ENCODE data around the gene LENEP.
A peak's percentile ranks its signal among the peaks of the same experiment; 100 is the strongest.

The LENEP gene, protein sequence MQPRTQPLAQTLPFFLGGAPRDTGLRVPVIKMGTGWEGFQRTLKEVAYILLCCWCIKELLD

DNA sequence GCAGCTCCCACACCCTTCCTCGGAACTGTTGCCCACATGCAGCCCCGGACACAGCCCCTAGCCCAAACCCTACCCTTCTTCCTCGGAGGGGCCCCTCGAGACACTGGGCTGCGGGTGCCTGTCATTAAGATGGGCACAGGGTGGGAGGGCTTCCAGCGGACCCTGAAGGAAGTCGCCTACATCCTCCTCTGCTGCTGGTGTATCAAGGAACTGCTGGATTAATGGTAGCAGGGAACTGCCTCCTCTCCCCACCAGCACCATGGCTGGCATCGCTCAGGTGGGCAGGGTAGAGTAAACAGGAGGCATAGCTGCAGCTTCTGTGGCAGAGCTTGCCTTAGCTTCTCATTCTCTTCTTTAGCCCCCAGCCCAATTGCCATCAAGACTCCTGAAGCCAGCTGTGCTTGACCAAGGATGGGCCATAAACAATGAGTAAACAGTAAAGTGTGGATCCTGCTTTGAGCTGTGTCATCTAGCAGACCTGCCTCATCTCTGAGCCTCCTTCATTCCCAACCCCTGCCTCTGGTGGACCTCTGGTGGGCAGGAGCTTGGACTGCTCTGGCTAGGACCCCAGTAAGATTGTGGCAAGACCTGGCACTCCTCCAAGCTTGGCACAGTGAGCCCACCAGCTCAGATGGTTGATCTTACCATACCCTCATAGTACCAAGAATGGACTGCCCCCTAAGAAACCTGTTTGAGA lies at the start of gene LENEP:
Gene LENEP, plus strand, starts transcription at position 15 of the 697 bp plus-strand sequence. Its CDS starts 22 bp downstream, at position 37.
- DNase-seq = no peak

DNA sequence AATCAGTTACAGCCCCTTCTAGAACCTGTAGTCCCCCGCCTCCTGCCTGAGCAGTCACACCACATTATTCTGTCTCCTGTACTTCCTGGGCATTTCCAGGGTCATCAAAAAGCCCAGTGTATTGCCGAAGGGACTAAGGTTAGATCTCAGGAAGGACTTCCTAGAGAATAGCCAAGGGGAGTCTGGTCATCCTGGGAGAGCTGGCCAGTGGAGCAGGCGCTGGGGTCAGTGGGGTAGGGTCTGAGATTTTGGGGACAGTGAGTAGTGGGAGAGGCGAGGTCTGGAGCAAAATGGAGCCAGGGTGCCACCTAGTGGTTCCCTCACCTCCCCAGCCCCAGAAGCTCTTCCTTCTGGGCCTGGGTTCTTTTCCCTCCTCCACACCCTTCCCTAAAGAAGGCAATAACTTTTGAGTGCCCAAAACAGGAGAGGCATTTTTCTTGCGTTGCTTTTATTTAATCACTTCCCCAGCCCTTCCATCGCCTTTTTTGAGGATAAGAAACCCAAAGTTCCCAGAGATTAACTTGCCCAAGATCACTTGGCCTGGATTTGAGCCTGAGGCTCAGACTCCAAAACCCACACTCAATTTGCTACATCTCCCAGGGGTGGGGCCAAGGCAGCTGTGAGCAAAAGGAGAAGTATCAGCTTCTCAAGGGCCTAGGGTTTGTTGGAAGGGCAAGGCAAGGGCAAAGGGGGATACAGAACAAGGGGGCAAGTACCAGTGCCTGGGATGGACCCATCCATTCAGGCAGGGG lies 49.6 kb upstream of the LENEP start:
- DNase-seq = no peak

DNA sequence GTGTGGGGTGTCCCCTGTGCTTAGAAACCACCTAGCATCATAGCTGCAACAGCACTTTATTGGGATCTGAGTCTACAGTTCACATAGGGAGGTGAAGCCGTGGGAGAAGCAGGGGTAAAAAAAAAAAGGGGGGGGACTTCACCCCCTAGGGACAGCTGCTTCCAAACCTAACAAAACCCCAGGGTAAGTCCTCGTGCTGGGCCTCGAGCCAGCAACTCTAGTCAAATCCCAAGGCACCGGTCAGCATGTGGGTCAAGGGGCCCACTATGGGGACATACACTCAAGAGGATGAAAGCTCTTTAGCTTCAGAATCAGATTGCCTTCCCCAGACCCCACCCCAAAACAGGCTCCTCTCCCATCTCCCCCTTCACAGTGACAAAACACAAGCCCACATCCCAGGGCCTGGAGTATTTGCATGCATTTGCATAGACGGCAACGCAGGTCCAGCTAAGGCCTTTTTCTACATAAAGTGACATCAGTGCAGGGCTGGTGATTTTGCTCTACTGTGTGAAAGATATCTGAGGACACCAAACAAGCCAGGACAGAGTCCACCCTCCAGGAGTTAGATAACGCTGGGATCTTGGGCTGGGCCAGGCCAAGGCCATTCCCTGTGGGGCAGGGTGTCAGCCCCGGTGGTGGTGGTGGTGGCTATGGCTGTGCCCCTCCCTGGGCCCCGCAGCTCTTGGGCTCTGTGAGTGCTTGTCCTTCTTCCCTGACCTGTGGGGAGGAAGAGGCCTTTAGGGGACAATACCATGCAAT lies 48.8 kb upstream of the LENEP start:
- DNase-seq = no peak

DNA sequence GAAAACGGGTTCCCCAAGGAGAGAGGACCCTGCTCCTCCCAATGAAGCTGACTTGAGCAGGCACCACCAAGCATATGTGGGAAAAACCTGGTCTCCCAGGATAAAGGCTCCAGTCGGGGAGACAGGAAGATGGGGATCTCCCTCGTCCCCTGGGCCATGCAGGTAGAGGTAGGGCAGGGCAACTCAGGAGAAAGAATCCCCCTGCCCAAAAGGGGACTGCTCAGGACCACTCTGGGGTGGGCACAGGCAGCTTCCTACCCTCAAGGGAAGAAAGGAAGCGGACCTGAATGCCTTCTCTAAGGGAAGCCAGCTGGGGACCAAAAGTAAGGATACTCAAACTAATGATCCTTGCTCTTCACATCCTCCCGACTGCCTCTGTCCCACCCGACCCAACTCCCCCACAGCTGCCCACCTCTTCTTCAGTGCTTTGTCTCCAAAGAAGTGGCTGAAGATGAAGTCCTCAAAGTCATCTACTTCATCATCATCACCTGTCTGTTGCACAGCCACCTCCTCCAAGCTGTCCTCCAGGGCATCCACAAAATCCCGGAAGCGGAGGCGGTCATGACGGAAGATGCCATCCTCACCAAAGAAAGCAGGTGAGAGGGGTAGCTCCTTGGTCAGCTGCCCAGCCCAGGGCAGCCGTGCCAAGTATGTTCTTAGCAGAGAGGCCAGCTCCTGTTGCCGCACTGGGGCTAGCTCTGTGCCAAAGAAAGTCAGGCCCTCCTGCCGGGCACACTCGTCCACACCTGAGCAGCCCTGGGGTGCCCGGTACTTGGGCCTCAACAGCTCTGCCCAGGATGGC lies 48.0 kb upstream of the LENEP start:
- no peak for DNase-seq

DNA sequence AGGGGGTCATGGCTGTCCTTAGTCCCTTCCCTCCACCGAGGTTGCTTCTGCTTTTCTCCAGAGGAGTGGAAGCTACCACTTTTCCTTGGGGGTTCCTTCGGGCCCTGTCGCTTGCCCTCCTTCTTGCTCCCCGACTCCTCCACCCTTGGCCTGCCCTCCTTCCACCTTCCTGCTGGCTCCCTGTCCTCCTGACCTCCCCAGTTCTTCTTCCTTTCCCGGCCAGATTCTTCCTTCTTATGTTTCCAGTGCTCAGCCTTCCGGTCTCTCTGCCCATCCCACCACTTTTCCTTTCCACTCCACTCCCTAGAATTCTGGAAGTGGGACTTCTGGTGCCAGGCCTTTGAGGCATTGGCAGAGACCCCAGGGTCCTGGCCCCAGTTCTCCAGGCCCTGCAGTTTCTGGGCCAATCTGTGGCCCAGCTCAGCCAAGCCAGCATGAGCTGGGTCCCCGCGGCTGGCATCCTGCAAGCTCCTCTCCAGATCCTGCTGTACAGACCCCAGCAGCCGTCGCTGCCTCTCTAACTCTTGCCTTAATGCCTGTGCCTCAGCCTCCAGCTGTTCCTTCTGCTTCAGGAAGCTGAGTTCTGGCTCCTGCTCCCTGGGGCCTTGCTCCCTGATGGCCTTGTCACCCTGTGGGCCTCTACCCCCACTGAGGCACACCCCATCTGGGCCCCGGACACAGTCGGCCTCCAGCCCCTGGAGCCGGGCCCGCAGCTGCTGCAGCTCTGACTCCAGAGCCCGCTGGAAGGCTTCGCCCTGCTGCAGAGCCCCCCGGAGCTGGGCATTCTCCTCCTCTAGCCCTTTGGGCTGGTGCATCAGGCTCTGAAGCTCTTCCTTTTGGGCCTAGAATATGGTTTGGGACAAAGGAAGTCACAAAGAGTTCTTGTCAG lies 47.2 kb upstream of the LENEP start:
- no peak for DNase-seq

DNA sequence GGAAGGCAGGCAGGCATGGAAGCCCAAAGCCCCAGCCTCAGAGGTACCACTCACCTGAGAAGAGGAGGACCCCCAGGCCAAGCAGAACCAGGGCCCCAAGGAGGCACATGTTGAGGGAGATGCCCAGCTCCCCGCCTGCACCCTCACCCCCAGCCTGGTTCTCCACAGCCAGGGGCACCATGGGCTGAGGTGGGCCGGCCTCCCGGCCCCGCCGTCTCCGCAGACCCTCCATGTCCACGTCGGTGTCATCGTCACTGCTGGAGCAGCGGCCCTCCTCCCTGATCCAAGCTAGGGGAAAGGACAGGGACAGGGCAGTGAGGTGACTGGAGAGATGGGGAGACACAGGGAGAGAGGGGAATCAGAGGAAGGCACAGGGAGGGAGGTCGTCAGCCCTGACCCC lies 45.3 kb upstream of the LENEP start:
- DNase-seq = no peak

DNA sequence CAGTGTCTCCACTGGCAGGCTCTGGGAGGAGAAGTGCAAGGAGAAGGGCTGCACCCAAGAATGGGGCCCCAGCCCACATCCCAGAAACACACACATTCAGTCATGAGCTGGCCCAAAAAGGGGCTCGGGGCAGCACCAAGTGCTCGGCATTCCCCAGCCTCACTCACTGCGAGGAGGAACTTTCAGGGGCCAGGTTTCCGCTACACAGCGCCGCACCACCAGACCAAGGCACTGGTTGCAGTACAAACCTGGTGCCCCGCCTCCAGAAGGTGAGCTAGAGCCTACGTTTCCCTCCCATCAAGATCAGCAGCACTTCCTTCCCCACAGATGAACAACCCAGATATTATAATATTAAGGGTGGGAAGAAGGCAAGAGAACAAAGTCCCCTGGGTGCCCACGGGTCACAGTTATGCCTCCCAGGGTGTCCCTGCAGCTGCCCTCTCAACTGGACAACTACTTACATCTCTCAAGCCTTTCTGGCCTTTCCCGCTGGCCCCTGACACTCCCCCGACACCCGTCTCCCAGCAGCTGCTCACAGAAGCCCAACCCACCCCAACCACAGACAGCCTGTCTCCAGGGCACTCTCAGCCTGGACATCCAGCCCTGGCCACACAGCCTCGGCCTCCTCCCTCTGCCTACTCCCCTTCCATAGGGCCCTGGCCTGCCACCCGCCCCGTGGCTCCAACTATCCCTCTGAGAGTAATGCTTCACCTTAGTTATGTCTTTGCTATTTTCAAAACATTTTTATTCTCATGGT lies 41.3 kb upstream of the LENEP start:
- DNase-seq = no peak

DNA sequence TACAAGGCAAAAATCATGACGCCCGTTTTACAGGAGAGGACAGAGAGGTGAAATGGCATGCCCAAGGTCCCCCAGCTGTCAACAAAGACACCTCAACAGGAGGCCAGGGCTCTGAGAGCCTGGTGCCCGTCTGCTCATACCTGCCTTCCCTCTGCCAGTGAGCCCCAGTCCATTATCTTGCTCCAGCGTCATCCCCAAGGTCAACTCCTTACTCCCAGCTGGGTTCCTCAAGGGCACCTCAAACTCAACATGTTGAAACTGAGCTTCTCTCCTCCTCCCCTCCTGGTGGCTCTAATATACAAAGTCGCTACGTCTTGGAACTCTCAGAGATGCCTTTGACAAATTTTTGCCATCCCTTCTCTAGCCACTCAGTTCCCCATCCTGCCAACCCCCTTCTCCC lies 40.7 kb upstream of the LENEP start:
- no peak for DNase-seq

DNA sequence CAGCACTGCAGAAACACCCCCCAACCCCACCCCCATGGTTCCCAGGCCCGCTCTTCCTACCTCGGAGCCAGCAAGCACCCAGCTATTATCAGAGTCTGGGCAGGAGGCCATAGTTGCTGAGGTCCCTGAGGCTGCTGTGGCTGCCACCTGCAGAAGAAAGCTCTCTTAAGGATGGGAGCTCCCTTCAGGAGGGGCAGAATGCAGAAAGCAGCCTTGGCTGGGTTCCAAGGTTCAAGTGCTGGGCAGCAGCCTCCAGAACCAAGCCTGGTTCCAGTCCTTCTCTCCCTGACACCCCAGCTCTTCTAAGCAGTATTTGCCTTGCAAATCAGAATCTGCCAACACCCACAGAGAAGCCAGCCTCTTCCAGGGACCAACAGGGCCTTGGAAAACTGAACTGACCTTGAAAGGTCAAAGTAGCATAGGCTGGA lies 39.8 kb upstream of the LENEP start:
- no peak for DNase-seq

DNA sequence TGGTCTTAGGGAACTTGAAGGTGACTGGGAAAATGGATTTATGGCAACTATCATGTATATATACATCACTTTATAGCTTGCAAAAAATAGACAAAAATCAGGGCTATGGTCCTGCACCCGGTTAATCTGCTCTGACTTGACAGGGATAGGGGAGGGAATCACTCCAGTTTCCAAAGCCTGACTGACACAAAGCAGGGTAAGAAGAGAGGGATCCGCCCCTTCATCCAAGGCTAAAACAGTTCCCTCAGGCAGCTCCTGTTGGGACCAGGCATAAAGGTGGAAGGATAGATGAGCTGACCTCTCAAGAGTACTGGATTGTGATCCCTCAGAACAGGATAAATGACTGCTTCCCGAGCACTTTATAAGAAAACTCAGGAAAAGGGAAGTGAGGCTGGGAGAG lies 38.8 kb upstream of the LENEP start:
- DNase-seq = no peak

DNA sequence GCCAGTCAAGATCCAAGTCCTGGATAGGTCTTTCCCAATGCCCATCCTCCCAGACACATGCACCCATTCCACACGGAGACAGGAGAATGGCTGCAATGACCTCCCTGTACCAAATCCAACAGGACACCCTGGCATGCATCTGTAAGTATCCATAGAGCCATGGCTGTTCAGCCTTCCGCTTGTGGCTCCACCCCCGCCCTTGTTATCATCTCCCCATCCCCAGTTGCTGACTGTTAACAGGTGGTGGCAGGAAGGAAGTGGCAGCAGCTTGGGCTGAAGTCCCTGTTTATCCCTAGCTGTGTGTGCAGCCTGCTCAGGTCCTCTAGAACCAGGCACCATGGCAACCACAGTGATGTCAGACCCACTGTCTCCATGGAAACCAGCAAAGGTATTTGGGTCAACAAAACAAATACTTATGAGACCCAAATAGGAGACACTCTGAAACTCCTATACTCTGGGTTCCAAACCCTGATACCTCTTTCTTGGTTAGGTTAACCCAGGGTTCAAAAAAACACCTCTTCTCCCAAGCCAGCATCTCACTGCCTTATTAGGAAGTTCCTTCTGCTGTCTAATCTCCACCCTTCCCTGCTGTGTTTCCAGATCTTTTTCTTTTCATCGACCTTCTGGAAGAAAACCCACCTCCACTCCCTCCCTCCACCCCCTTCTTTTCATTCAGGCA lies 38.2 kb upstream of the LENEP start:
- DNase-seq = no peak

DNA sequence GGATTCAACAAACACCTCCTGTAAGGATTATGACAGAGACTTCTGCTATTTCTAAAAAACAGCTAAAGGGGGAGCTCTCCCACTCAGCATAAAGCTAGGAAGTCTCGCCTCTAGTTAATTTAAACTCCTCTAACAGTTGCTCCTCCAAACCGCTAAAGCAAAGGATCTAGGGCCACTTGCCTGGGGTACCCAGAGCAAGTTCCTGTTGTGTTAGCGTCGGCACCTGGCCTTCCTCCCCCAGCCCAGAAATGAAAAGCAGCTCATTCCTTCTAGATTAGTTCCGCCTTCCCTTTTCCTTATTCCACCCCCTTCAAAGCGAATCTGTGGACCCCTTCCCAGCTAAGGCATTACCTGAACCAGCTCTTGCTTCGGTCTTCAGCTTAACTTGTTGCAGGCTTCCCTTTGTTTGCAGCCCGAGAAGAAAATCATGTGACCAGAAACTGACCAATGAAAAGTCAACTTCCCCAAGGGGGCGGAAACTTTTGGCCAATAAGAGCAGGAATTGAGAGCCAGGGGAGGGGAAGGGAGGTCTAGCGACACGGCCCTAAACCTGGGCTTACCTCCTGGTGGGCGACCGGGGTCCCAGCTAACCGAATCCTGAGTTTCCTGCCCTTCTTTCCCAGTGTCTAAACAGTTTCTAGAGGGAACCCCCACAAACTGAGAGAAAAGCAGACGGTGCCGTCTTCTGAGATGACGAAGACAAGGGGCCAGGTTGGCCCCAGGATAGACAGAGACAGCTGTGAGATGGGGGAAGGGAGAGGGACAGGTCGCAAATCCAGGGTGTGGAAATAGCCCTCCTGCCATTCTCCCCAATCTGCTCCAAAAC lies 37.5 kb upstream of the LENEP start, which contains the start of gene PBXIP1:
Gene PBXIP1, minus strand, starts transcription at position 382 of the 826 bp plus-strand sequence. CDS start 2,378 bp downstream, outside the sequence.
- peak; percentile 89 for DNase-seq

DNA sequence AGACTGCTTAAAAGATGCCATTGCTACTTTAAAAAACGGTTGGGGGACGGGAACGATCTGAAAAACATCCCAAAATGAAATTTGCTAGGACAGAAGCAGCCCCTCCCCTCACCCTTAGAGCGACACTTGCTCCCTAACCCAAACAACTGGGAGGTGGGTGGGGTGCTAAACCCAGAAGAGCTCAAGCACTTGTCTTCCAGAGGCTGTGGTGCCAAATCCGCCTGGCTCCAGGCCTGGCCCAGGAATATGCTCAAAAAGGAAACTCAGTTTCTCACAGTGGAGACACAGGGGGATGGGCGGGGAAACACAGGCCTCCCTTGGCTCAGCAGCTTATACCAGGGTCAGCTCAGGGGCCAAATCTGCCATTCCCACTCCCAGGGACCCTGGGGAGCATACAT lies 36.8 kb upstream of the LENEP start:
- peak; percentile 63 for DNase-seq

DNA sequence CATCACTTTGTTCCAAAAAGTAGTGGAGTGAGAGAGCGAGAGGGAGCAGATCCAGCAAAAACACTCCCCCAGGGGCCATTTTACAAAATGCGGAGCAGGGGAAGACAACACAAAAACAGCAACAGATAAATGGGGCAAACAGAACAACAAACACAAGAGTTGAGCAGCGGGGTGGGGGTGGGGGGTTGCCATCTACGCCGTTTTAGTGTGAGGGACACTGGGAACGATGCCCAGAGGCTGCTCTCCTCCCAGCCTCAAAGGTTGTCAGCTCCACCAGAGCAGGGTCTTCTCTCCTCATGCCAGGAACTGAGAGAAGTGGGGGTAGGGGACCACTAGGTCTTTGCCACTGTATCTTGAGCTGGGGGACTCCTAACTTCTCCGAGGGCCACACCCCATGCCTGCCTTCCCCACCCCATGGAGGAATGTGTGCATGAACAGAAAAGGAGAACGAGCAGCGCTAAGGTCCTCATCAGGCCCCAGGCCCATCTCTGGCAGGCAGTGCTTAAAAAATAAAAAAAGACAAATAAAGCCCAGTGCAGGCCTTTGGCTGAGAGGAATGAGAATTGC lies 36.2 kb upstream of the LENEP start:
- no peak for DNase-seq

DNA sequence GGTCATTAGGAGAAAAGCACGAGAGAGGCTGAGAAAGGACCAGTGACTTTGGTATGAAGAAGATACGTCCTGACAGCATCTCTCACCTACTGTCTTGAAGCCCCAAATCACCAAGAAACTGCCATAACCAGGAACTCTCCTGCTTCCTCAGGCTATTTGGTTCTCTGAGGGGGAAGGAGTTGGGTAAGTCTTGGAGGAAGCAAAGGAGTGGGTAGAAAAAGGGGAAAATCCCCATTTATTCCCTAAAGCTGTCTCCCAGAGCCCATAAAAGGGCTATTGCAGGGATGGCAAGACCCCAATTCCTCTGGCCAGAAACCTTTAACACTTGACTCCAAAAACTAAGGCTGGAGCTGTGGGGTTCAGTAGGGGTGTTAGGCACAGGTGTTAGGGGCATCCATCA lies 35.4 kb upstream of the LENEP start:
- DNase-seq = no peak

DNA sequence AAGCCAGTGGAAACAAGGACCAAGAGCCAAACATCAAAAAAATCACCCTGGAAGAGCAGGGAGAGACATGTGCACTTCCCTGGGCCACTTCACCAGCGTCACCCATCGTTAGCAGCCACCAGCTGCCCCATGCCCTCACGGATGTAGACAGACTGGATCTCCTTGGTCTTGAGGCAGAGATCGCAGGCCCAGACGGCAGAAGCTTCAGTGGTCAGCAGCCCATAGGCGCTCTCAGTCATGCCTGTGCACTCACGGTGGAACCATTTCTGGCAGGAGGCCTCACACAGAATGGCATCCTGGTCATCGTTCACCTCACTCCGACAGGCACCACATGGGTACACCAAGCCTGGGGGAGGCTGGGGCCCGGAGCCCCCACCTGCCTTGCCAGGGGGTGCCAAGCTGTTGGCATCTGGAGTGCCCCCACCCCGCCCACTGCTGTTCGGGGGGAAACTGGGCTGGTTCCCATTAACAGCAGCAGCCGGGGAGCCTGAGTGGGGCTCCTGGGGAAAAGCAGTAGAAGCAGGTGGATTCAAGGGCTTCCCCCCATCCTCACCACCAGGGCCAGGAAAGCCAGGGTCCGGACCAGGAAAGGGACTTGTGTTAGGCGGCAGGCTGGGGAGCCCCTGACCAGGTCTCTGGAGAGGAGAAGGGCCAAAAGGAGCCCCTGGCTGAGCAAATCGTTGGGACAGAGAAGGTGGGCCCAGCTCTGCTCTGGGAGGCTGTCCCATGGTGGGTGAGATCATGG lies 34.5 kb upstream of the LENEP start:
- DNase-seq = no peak

DNA sequence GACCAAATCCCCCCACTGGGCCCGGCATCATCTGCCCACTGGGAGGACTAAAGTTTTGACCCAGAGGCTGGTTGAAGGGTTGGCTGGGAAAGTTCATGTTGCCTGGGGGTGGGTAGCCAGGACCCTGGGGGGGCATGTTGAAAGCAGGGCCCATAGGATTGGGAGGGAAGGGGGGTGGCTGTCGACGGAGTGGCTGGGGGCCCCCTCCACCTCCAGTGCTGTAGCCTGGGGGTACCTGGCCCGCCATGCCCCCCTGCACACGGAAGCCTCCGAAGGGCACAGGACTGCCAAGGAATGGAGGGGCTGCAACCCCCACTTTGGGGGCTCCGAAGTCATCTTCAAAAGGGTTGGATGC lies 34.0 kb upstream of the LENEP start:
- no peak for DNase-seq

DNA sequence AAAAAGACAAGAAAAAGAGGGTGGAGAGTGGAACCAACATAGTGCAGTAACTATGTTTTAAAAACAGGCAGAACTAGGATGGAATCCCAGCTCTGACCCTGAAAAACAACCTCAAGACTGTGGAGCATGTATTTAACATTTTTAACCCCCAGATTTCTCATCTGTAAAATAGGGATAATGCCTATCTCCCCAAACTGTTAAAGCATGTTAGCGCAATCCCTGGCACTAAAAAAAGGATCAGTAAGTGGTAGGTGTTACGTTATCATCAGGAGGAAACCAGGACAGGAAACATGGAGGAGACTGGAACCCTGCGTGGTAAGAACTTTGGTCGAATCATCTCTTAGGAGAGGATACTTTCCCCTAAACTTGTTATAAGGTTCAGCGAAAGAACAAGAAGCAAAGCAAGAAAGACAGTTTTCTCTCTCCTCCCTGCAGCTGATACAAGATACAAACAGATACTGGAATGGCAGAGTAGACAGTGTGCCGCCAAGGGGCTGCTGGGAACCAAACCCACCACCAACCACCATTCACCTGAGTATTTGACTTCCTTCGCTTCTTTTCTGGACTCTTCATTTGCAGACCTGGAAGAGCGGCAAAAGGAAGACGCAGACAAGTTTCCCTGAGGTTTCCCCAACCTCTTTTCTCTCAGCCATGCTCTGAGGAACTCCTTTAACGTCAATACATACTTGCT lies 32.8 kb upstream of the LENEP start:
- no peak for DNase-seq
